ENCODE data around the gene GADD45G. TPM values are rescaled to one million over a fixed set of nuclear protein-coding genes. Genes with fewer than 3 reads are reported as not detected.

GADD45G gene
- total and polyA plus RNA-seq, 10 of the 15 experiments (the other 5 are each of a cell fraction or from before 2014, with no cell fraction given), result 0.07 to 1.00 (median 0.29) TPM; not detected in 4

- POLR2A ChIA-PET, result no interaction called here
- CTCF ChIA-PET, result interaction anchor here (0.7 to 1.4 kb wide), 5 partner anchors 11 to 39 kb away, joined by 3 to 5 read pairs (median 4); no protein-coding TSS in a partner anchor
Observed at GRCh38 chr9:89613912-89614892, 9.4 kb downstream of the GADD45G start.

More at GRCh38 chr9:89613912-89614892, 9.4 kb downstream of the GADD45G start:
- no peak for FAIRE-seq
- intact Hi-C loops (cut with micrococcal nuclease; ENCODE audit: unreplicated experiment), result no loop called here
- Histone ChIP-seq H3K4me3 (no peak overlapping the region), H3K4me1 (ENCODE audit: control insufficient read depth, insufficient read depth, low read length) (no peaks in the 10 kb centered on the region), H3K27ac (ENCODE audit: control insufficient read depth, insufficient read depth) (no peak overlapping the region), H3K4me2 (ENCODE audit: control insufficient read depth, insufficient read depth) (no peak overlapping the region), H4K20me1 (ENCODE audit: control insufficient read depth, insufficient read depth) (no peaks in the 10 kb centered on the region), H3K9me3 (replicated peaks; ENCODE audit: control insufficient read depth, insufficient read depth, low read length) (no peaks in the 10 kb centered on the region), H2AFZ (ENCODE audit: control insufficient read depth, low read depth, low read length) (no peak overlapping the region), H3K79me2 (ENCODE audit: control insufficient read depth, insufficient read depth, low read length) (no peaks in the 10 kb centered on the region), H3K36me3 (ENCODE audit: control insufficient read depth in 2 of 2, insufficient read depth in 2 of 2, low read length in 1 of 2) (no peaks in the 10 kb centered on the region), H3K9ac (ENCODE audit: control insufficient read depth, insufficient read depth, low read length) (no peak overlapping the region), H3K27me3 (replicated peaks in 1 of 2; ENCODE audit: control insufficient read depth in 2 of 2, insufficient read depth in 2 of 2, low read length in 1 of 2) (peaks cover 5 to 6% of the 10 kb centered on the region in 2 experiments; a peak in 3 of 4 replicates)
- BruUV-seq (replicated peaks), result no TSS peak
- in situ Hi-C loops (cut with MboI), result no loop called here
- SMC1A ChIA-PET (ENCODE audit: uncharacterized antibody, unreplicated experiment), result interaction anchor here (1.2 kb wide), 1 partner anchor 9 kb away, joined by 3 read pairs; no protein-coding TSS in a partner anchor
- RAD21 ChIA-PET (ENCODE audit: unreplicated experiment), result no interaction called here
- 40% methylated on average over 10 of the region's 10 CpGs for WGBS (ENCODE audit: insufficient coverage, insufficient replicate concordance, low lambda C conversion rate, missing lambda C conversion rate)
- TF ChIP-seq RUNX3 (IDR thresholded peaks at IDR 0.05; ENCODE audit: low read length), result peak; percentile 84
- TF ChIP-seq USF2 (IDR thresholded peaks at IDR 0.05; ENCODE audit: borderline replicate concordance, low read depth, low read length), result no peak
- TF ChIP-seq TCF7 (IDR thresholded peaks at IDR 0.05; ENCODE audit: borderline replicate concordance), result peak; percentile 73
- no peak for DNase-seq (ENCODE audit: low read depth, low spot score)
- ATAC-seq, result no peak

Measured in GM12878 (cell line).